Measurements from ENCODE around the gene LCE1C.

LCE1C gene

GRCh38 chr1:152760551-152761190 is 45.8 kb downstream of the LCE1C start:
- no peak overlapping the region for H3K27ac ChIP-seq
- TF ChIP-seq ZFX (IDR thresholded peaks at IDR 0.05; ENCODE audit: borderline replicate concordance), result no peak
- TF ChIP-seq, protein P1, sequence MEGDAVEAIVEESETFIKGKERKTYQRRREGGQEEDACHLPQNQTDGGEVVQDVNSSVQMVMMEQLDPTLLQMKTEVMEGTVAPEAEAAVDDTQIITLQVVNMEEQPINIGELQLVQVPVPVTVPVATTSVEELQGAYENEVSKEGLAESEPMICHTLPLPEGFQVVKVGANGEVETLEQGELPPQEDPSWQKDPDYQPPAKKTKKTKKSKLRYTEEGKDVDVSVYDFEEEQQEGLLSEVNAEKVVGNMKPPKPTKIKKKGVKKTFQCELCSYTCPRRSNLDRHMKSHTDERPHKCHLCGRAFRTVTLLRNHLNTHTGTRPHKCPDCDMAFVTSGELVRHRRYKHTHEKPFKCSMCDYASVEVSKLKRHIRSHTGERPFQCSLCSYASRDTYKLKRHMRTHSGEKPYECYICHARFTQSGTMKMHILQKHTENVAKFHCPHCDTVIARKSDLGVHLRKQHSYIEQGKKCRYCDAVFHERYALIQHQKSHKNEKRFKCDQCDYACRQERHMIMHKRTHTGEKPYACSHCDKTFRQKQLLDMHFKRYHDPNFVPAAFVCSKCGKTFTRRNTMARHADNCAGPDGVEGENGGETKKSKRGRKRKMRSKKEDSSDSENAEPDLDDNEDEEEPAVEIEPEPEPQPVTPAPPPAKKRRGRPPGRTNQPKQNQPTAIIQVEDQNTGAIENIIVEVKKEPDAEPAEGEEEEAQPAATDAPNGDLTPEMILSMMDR (IDR thresholded peaks at IDR 0.05), result no peak

DNA sequence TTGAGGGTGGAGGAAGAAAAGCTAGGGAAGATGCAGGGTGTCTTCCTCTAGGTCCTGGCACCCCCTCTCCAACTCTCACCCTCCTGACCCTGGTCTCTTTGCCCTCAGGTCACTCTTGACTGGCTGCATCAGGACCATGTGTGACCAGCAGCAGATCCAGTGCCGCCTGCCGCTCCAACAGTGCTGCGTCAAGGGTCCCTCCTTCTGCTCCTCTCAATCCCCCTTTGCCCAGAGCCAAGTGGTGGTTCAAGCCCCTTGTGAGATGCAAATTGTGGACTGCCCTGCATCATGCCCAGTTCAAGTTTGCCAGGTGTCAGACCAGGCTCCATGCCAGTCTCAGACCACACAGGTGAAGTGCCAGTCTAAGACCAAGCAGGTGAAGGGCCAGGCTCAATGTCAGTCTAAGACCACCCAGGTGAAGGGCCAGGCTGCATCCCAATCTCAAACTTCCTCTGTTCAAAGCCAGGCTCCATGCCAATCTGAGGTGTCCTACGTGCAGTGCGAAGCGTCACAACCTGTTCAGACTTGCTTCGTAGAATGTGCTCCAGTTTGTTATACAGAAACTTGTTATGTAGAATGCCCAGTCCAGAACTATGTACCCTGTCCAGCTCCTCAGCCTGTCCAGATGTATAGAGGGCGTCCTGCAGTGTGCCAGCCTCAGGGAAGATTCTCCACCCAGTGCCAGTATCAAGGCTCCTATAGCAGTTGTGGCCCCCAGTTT is 46.8 kb downstream of the LCE1C start:
- no peak overlapping the region for H3K27ac ChIP-seq
- no peak for TF ChIP-seq ZFX (IDR thresholded peaks at IDR 0.05; ENCODE audit: borderline replicate concordance)
- TF ChIP-seq, protein P1 (IDR thresholded peaks at IDR 0.05), result no peak

DNA sequence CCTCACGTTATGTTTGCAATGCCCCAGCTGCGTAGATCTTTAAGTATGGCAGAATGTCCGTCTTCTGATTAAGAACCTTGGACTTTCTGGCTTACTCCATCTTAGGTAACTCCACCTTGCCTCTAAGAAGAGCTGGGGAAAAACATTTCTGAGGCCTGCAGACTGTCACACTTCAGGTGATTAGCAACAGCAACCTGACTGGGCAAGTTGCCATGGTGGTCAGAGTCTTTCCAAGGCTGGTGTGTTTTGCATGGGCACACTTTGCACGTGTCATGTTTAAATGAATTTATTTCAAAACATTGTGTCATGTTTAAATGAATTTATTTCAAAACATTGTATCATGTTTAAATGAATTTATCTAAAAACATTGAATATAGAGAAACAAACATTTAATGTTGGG is 47.8 kb downstream of the LCE1C start:
- TF ChIP-seq ZFX (IDR thresholded peaks at IDR 0.05; ENCODE audit: borderline replicate concordance), result no peak
- TF ChIP-seq, protein P1 (IDR thresholded peaks at IDR 0.05), result no peak
- no peak overlapping the region for H3K27ac ChIP-seq

DNA sequence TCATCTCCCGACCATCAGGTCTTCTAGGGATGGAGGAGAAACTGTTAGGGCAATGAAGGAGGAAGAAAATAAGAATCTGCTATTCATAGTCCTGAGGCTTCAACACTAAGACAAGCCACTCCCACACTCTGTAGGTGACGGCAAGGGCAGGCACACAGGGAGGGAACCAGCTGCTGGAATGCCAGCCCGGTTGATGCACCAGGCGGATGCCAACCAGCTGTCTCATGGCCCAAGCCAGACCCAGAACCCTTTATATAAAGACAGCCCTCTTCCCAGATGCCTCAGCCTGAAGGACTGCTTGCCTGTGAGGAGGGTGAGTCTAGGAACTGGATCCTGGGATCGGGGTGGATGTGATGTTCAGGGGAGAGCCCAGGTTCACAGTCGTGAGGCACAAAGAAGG is 48.7 kb downstream of the LCE1C start, which contains the start of gene KPRP:
Gene KPRP, plus strand, starts transcription at position 279 of the 400 bp plus-strand sequence. CDS start 1,564 bp downstream, outside the sequence.
- TF ChIP-seq ZFX (IDR thresholded peaks at IDR 0.05; ENCODE audit: borderline replicate concordance), result no peak
- TF ChIP-seq, protein P1 (IDR thresholded peaks at IDR 0.05), result no peak

GRCh38 chr1:152756872-152757271 is 49.6 kb downstream of the LCE1C start:
- no peak overlapping the region for H3K27ac ChIP-seq
- TF ChIP-seq, protein P1 (IDR thresholded peaks at IDR 0.05), result no peak
- TF ChIP-seq ZFX (IDR thresholded peaks at IDR 0.05; ENCODE audit: borderline replicate concordance), result no peak

More for the DNA sequence above, 48.7 kb downstream of the LCE1C start, which contains the start of gene KPRP:
- H3K27ac ChIP-seq, result no peak within 1 kb of the TSS
